ENCODE measurements around the gene RARA.

Gene RARA

GRCh38 chr17:40309031-40309948 is at the start of gene RARA:
RARA (plus strand) TSS chr17:40309180; CDS start chr17:40331219, 22,039 bp downstream.
- H3K36me3 Mint-ChIP-seq: peaks cover 0 to under 1% of the 10 kb centered on the region in 2 donors
- no peak for DNase-seq
- peak; percentile 61 to 64 for ATAC-seq (replicated peaks)
- H3K27me3 Mint-ChIP-seq: no peaks in the 10 kb centered on the region
- no peak within 1 kb of the TSS for H3K4me3 Mint-ChIP-seq
- H3K27ac Mint-ChIP-seq: peak within 1 kb of the TSS; percentile 68
- H3K4me1 Mint-ChIP-seq: peaks cover 0 to 41% of the 10 kb centered on the region in 2 donors
- H3K9me3 Mint-ChIP-seq: no peaks in the 10 kb centered on the region

- H3K27ac Mint-ChIP-seq: no peak overlapping the region
- no peak for DNase-seq
- H3K27me3 Mint-ChIP-seq: no peaks in the 10 kb centered on the region
- H3K36me3 Mint-ChIP-seq: peaks cover 26 to 47% of the 10 kb centered on the region in 2 donors
- no peak for ATAC-seq (replicated peaks)
- no peaks in the 10 kb centered on the region for H3K9me3 Mint-ChIP-seq
- peaks cover 11 to 25% of the 10 kb centered on the region in 2 donors for H3K4me1 Mint-ChIP-seq
- no peak overlapping the region for H3K4me3 Mint-ChIP-seq
Measured at GRCh38 chr17:40259505-40259904, 49.5 kb upstream of the RARA start.

- DNase-seq: no peak
- no peak overlapping the region for H3K4me3 Mint-ChIP-seq
- no peaks in the 10 kb centered on the region for H3K27me3 Mint-ChIP-seq
- peaks cover 31 to 47% of the 10 kb centered on the region in 2 donors for H3K36me3 Mint-ChIP-seq
- no peak overlapping the region for H3K27ac Mint-ChIP-seq
- no peak for ATAC-seq (replicated peaks)
- no peaks in the 10 kb centered on the region for H3K9me3 Mint-ChIP-seq
- peaks cover 11 to 22% of the 10 kb centered on the region in 2 donors for H3K4me1 Mint-ChIP-seq
Measured at GRCh38 chr17:40260528-40260927, 48.5 kb upstream of the RARA start.

DNA sequence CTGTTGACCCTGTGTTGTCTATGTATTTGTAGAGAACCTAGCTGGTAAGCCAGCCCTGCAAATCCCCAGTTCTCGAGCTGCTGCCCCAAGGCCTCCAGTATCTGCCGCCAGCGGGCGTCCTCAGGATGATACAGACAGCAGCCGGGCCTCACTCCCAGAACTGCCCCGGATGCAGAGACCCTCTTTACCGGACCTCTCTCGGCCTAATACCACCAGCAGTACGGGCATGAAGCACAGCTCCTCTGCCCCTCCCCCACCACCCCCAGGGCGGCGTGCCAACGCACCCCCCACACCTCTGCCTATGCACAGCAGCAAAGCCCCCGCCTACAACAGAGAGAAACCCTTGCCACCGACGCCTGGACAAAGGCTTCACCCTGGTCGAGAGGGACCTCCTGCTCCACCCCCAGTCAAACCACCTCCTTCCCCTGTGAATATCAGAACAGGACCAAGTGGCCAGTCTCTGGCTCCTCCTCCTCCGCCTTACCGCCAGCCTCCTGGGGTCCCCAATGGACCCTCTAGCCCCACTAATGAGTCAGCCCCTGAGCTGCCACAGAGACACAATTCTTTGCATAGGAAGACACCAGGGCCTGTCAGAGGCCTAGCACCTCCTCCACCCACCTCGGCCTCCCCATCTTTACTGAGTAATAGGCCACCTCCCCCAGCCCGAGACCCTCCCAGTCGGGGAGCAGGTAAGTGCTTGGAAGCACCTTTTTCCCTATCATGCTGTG is 44.4 kb upstream of the RARA start:
- Mint-ChIP-seq H3K27ac (no peak overlapping the region), H3K27me3 (no peaks in the 10 kb centered on the region), H3K4me3 (no peak overlapping the region), H3K4me1 (peaks cover 10 to 14% of the 10 kb centered on the region in 2 donors), H3K9me3 (no peaks in the 10 kb centered on the region), H3K36me3 (peaks cover 17 to 23% of the 10 kb centered on the region in 2 donors)
- no peak for DNase-seq
- ATAC-seq (replicated peaks): no peak

DNA sequence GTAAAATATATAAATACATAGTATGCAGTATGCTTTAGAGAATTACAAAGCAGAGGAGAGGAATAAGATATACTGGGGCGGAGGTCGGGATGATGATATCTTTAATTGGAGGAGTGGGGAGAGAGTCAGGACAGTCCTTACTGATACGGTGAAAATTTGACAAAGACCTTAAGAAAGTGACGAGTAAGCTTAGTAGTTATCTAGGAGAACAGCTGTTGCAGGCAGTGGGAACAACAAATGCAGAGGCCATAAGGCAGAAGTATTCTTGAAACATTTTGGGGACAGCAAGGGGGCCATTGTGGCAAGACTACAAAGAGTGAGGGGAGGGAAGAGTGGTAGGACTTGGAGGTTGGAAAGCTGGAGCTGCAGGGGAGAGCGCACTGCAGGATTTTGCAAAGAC is 43.6 kb upstream of the RARA start:
- H3K4me1 Mint-ChIP-seq: peaks cover 10 to 14% of the 10 kb centered on the region in 2 donors
- DNase-seq (no peak), ATAC-seq (replicated peaks) (no peak)
- H3K27ac Mint-ChIP-seq: no peak overlapping the region
- H3K27me3 Mint-ChIP-seq: no peaks in the 10 kb centered on the region
- H3K4me3 Mint-ChIP-seq: no peak overlapping the region
- peaks cover 17 to 21% of the 10 kb centered on the region in 2 donors for H3K36me3 Mint-ChIP-seq
- no peaks in the 10 kb centered on the region for H3K9me3 Mint-ChIP-seq

GRCh38 chr17:40266882-40267281 is 42.1 kb upstream of the RARA start:
- ATAC-seq (replicated peaks) (no peak), DNase-seq (no peak)
- H3K27ac Mint-ChIP-seq: no peak overlapping the region
- H3K9me3 Mint-ChIP-seq: no peaks in the 10 kb centered on the region
- H3K4me3 Mint-ChIP-seq: no peak overlapping the region
- H3K4me1 Mint-ChIP-seq: peaks cover 10 to 13% of the 10 kb centered on the region in 2 donors
- no peaks in the 10 kb centered on the region for H3K27me3 Mint-ChIP-seq
- H3K36me3 Mint-ChIP-seq: peaks cover 19 to 20% of the 10 kb centered on the region in 2 donors

- ATAC-seq (replicated peaks): no peak
- Mint-ChIP-seq H3K36me3 (peaks cover 17 to 18% of the 10 kb centered on the region in 2 donors), H3K4me3 (no peak overlapping the region), H3K27me3 (no peaks in the 10 kb centered on the region), H3K9me3 (no peaks in the 10 kb centered on the region), H3K27ac (no peak overlapping the region), H3K4me1 (peaks cover 3 to 6% of the 10 kb centered on the region in 2 donors)
- DNase-seq: no peak
Measured at GRCh38 chr17:40268141-40268712, 40.8 kb upstream of the RARA start.

DNA sequence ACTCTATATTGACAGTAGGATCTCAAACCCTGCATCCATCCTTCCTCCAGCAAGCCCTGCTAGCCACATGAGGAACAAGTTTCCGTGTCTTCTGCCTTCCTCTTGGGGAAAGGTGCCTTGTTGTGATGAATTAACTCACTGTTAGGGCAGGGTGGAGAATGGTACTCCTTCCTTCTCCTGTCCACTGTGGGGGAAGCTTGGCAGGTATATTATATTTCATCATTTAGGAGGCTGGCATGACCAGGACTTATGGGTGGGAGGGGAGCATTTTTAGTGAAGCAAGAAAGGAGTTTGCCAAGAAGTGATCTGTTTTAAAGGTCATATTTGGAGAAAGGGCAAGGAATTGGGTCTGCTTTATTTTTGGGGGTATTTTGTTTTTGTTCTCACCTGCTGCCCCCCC is 30.6 kb upstream of the RARA start:
- Mint-ChIP-seq H3K4me1 (peaks cover 5 to 22% of the 10 kb centered on the region in 2 donors), H3K27ac (peak overlapping the region; percentile 52), H3K9me3 (no peaks in the 10 kb centered on the region), H3K27me3 (no peaks in the 10 kb centered on the region), H3K36me3 (peaks cover 41 to 59% of the 10 kb centered on the region in 2 donors), H3K4me3 (no peak overlapping the region)
- no peak for ATAC-seq (replicated peaks)
- no peak for DNase-seq

DNA sequence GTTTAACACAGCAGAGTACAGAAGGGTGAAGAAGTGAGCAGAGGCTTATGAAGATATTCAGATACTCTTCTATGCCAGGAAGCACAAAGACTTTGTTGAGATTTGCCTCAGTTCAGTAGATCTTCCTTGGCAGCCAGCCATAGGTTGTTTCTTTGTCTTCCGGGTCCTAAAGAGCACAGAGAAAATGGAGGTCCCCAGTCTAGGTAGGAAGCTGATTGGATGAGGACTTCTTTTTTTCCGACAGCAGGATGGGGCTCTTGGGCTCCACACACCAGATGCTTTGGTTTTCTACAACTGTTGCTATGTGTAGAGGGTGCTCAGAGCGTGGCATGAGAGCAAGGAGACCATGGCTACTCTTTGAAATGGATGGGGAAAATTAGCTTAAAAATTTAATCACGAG is 29.6 kb upstream of the RARA start:
- Mint-ChIP-seq H3K4me3 (no peak overlapping the region), H3K4me1 (peaks cover 5 to 20% of the 10 kb centered on the region in 2 donors), H3K36me3 (peaks cover 36 to 56% of the 10 kb centered on the region in 2 donors), H3K9me3 (no peaks in the 10 kb centered on the region), H3K27me3 (no peaks in the 10 kb centered on the region), H3K27ac (no peak overlapping the region)
- DNase-seq (no peak), ATAC-seq (replicated peaks) (no peak)

GRCh38 chr17:40281663-40282062 is 27.3 kb upstream of the RARA start:
- Mint-ChIP-seq H3K36me3 (peaks cover 23 to 42% of the 10 kb centered on the region in 2 donors), H3K9me3 (no peaks in the 10 kb centered on the region), H3K4me1 (peaks cover 4 to 6% of the 10 kb centered on the region in 2 donors), H3K4me3 (no peak overlapping the region), H3K27ac (peak overlapping the region; percentile 59), H3K27me3 (no peaks in the 10 kb centered on the region)
- DNase-seq (no peak), ATAC-seq (replicated peaks) (no peak)

DNA sequence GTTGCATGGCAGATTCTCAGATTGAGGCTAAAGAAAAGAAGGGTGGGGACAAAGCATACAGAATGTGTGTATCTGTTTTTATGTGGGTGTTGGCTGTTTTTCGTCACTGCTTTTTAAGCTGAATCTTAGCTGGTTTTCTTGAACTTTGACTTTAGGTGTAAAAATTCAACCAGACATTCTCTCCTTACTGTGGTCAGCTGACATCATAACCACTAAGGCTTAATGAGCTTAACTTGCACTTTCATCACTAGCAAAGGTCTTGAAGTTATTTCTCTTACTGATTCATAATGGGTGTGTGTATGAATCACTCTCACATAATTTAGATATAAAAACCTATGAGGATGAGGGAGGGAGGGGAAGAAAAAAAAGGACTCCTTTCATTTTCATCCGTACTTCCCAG is 25.3 kb upstream of the RARA start:
- Mint-ChIP-seq H3K27ac (peak overlapping the region; percentile 56), H3K27me3 (no peaks in the 10 kb centered on the region), H3K36me3 (peaks cover 15 to 34% of the 10 kb centered on the region in 2 donors), H3K4me3 (no peak overlapping the region), H3K9me3 (no peaks in the 10 kb centered on the region), H3K4me1 (peaks cover 12 to 18% of the 10 kb centered on the region in 2 donors)
- DNase-seq (no peak), ATAC-seq (replicated peaks) (no peak)

DNA sequence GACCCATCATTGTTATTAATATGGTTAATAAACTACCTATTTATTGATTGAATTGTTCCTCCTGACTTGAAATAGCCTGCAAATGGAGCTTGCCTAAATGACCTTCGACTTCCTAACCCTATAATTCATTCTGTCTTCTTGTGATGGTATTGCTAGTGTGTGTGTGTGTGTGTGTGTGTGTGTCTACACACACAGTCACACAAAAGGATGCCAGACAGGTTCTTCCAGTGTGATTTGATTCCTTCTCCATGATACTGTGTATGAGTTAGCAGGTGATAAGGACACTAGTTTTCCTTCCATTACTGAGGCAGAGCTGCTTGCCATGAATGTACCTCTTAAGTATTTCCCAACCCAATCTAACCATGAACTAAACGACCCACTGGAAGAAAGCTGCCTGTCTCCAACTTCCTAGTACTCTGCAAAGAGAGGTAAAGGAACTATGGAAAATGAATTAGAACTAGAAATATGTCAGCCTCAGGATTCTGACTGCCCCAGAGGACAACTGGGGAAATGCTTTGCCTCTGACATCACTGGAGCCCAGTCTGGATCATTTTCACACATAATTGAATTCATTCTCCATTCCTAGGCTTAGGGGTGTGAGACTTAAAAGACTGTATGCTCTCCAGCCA is 24.8 kb upstream of the RARA start:
- Mint-ChIP-seq H3K27me3 (no peaks in the 10 kb centered on the region), H3K4me1 (peaks cover 13 to 20% of the 10 kb centered on the region in 2 donors), H3K36me3 (peaks cover 15 to 34% of the 10 kb centered on the region in 2 donors), H3K9me3 (no peaks in the 10 kb centered on the region), H3K27ac (no peak overlapping the region), H3K4me3 (no peak overlapping the region)
- no peak for ATAC-seq (replicated peaks)
- DNase-seq: no peak

- no peak overlapping the region for H3K27ac Mint-ChIP-seq
- H3K4me3 Mint-ChIP-seq: no peak overlapping the region
- no peaks in the 10 kb centered on the region for H3K27me3 Mint-ChIP-seq
- ATAC-seq (replicated peaks) (no peak), DNase-seq (no peak)
- no peaks in the 10 kb centered on the region for H3K9me3 Mint-ChIP-seq
- H3K4me1 Mint-ChIP-seq: peaks cover 19 to 31% of the 10 kb centered on the region in 2 donors
- peaks cover 15 to 30% of the 10 kb centered on the region in 2 donors for H3K36me3 Mint-ChIP-seq
Measured at GRCh38 chr17:40286473-40286872, 22.5 kb upstream of the RARA start.

DNA sequence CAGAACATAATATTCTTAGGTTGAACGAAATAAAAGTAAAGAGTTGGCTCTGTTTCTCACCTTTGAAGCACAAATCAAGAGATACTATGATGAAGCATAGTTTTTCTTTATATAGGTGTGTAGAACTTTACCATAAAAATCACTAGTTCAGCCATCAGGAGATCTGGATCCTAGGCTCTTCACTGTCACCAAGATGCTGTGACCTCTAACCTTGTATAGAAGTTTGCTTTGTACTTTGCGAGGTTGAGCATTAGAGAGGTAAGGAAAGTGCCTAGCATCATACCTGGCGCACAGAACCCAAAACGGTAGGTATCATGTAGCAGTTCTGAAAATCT is 21.9 kb upstream of the RARA start:
- ATAC-seq (replicated peaks) (no peak), DNase-seq (no peak)
- H3K27me3 Mint-ChIP-seq: no peaks in the 10 kb centered on the region
- H3K27ac Mint-ChIP-seq: no peak overlapping the region
- H3K9me3 Mint-ChIP-seq: no peaks in the 10 kb centered on the region
- H3K36me3 Mint-ChIP-seq: peaks cover 16 to 29% of the 10 kb centered on the region in 2 donors
- H3K4me1 Mint-ChIP-seq: peaks cover 19 to 31% of the 10 kb centered on the region in 2 donors
- peak overlapping the region in 1 of 2 donors; percentile 100 for H3K4me3 Mint-ChIP-seq

Data from stimulated activated naive B cell treated with anti-CD40 and anti-IgM and Interleukin-4, amounts not matched to agents 10 μg/mL and 1 μg/mL and 100 μg/mL, for 72 hours (primary cell).